ENCODE measurements around the gene MICU1. TPM values are rescaled to one million over a fixed set of nuclear protein-coding genes. Genes with fewer than 3 reads are reported as not detected.
A peak's percentile ranks its signal among the peaks of the same experiment; 100 is the strongest.
"Not testable (repeated sequence)": the region's sequence is repeated elsewhere in the genome, so short reads cannot be mapped to it uniquely, and the experiment has no call there.

MICU1 gene
- total RNA-seq, 1 donor from 2014 or later, result 43.7 TPM

DNA sequence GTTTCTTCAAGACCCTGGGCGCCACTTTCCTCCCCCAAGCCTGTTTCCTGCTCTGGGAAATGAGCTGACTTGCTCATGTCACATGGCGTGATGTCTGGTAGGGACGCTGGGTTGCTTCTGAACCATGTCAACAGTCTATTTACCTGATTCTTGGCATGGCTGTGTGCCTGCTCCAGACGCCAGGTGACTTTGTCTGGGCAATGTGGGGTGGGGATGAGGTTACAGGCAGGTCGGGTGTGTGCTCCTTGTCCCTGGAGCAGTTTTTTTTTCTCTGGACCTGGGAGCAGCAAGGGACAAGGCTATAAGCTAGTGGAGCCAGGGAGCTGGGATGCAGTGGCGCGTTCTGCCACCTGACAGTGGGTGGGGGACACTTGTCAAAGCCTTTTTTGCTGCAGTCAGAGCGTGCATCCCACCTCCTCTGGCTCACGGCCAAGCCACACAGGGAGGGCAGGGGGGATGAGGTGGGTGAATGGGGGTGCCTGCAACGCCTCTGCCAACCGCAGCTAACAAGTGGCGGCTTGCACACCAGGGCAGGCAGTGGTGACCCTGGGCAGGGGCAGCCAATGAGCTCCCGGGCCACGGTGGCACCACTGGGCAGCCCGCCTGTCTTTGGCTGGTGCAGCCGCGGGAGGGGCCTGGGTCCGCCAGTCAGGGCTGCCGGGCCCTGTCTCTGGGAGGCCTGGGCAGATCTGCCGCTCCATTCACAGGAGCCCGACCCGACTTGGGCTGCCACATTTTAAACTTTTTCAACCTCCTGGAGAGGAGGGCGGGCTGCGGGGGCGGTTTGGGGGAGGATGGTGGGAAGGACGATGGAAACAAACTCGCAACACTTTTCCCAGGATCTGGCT, 294.1 kb downstream of the MICU1 start:
- DNase-seq (ENCODE audit: low spot score), result peak; percentile 95

DNA sequence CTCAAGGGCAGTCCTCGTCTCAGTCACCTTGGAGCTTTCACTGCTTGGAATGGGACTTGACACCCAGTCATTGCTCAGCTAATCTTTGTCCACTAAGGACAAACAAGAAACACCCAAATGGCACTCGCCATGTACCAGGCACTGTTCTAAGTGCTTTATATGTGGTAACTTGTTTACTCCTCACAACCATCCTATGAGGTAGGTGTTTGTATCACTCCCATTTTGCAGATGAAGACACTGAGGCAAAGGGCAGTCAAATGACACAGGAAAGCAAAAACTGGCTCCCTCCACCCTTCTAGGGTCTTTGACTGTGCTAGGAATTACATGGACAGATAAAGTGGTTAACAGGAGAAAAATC, 295.8 kb downstream of the MICU1 start:
- DNase-seq (ENCODE audit: low spot score), result no peak

DNA sequence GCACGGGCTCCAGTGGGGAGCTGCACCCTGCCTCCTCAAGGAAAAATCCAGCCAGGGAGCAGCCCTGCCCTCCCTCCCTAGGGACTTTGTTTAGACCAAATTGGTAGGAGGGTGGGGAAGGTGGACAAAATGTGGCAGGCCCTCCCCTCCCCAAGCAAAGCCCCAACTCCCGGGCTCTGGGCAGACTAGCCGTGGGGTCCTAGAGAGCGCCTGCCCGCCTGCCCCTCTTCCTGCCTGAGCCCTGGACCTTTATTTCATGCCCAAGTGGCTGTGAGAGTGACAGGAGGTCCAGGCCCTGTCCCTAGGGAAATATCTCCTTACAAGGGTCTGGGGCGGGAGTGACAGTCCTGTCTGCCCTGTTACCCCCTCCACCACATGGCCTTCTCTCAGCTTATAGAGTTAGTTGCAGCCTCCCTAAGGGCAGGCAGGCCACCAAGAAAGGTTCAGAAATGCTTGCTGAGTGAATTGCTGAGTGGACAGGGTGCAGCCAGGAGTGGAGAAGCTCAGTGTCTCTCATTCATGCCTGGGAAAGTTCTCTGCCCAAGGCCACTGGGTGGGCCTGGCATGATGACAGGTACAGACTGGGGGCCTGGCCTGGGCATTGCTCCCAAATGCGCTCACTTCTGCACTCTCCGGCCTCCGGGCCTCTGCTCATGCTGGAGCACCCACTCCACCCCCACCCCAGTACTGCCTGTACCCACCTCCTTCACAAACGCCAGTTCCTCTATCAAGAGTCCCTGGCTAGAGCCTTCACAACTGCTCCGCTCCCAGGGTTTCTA, 296.4 kb downstream of the MICU1 start:
- no peak for DNase-seq (ENCODE audit: low spot score)

DNA sequence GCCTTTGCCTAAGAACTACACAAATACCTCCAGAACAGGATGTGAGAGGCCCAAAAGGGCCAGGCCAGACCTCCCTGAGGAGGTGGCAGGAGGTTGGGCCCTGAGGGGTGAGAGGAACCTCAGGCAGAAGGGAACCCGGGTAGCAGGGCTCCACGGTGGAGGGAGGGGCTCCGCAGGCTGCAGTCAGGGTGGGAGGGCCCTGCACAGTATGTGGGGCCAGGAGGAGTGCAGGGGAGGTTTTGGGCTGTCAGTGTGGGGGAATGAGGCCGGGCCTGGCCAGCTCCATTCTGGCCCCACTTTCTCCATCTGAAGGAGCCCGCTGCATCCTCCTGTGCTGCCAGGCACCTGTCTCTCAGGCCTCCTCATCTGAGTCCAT, 297.1 kb downstream of the MICU1 start:
- DNase-seq (ENCODE audit: low spot score), result no peak

DNA sequence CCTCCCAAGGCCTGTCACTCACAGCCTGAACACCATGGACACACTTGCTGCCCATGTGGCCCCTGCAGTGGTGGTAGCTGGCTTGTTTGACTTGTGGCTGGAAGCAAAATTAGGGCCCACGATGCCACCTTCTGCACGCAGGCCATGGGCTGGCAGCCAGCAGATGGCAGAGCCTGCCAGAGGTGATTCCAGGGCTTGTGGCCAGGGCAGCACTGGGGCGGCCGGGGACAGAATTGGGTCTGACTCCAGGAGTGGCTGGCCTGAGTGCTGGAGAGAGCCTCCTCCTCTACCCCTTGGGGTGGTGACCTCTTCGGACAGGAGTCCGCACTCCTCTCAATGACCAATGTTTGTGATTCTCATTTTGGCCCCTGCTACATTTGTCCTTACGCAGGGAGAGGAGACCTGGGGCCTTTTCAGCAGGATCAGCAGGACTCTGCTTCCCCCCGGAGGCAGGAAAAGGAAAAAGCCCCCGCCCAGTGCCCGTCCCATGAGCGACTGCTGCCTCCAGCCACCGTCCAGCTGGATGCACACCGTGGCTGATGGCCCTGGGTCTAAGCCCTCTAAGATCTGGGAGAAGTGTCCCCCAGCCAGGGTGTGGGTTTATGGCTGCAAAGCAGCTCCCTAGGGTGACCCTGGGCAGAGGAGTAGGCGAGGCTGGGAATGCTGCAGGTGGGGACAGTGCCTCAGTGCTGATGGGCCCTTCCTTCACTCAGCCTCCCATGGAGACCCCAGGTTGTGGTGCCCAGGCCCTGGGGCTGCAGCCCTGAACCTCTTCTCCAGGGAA, 297.6 kb downstream of the MICU1 start:
- DNase-seq (ENCODE audit: low spot score), result no peak

DNA sequence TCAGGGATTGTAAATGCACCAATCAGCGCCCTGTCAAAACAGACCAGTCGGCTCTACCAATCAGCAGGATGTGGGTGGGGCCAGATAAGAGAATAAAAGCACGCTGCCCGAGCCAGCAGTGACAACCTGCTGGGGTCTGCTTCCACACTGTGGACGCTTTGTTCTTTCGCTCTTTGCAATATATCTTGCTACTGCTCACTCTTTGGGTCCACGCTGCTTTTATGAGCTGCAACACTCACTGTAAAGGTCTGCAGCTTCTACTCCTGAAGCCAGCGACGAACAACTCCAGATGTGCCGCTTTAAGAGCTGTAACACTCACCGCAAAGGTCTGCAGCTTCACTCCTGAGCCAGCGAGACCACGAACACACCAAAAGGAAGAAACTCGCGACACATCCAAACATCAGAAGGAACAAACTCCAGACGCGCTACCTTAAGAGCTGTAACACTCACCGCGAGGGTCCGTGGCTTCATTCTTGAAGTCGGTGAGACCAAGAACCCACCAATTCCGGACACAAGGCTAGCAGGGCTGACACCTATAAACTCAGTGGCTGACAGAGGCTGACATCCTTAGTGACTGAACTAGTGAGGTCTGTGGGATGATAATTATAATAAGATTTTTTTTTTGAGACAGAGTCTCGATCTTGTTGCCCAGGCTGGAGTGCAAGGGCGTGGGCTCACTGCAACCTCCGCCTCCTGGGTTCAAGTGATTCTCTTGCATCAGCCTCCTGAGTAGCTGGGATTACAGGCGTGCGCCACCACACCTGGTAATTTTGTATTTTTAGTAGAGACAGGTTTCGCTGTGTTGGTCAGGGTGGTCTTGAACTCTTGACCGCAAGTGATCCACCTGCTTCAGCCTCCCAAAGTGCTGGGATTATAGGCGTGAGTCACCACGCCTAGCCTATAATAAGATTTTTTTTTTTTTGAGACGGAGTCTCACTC, 298.9 kb downstream of the MICU1 start:
- not testable (repeated sequence) for DNase-seq (ENCODE audit: low spot score)

DNA sequence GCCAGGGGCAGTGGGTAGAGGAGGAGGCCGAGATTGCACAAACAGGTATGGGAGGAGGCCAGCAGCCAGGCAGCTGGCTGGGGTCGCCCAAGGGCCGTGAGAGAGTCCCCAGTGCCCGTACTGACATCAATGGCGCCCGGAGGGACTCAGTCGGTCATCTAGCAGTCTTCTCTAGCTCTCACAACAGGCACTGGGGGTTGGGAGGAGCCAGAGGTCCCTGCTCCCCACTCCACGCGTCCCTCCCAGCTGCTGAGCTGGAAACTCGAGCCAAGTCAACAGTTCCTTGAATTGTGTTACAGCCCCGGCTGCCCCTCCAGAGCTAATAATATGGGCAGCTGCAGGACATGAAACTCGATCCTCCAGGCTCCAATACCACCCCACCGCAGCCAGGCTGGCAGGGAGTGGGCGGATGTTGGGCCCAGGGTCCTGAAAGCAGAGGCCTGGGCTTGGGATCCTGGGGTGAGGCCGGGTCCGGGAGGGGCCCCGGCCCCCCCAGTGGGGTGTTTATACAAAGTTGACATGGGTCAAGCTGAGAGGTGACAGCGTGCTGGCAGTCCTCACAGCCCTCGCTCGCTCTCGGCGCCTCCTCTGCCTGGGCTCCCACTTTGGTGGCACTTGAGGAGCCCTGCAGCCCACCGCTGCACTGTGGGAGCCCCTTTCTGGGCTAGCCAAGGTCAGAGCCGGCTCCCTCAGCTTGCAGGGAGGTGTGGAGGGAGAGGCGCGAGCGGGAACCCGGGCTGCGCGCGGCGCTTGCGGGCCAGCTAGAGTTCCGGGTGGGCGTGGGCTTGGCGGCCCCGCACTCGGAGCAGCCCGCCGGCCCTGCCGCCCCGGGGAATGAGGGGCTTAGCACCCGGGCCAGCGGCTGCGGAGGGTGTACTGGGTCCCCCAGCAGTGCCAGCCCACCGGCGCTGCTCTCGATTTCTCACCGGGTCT, 300.4 kb downstream of the MICU1 start:
- DNase-seq (ENCODE audit: low spot score), result not testable (repeated sequence)

DNA sequence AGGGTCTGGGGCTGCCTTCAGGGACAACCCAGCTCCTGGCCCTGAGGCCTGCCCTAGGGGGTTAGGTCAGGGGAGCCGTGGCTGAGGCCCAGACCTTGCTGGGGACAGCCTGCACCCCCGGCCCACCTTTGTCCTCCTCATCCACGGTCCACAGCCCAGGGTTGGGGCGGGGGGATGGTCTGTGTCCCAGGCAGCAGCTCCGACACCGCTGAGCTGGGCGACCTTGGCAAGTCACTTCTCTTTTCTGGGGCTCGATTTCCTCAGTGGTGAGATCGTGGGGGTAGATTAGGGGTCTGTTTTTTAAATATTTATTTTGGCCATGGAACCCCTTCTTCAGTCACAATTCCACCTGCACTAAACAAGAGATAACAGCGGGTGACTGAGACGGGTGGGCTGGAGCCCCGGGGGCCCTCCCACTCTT, 302.1 kb downstream of the MICU1 start:
- no peak for DNase-seq (ENCODE audit: low spot score)

DNA sequence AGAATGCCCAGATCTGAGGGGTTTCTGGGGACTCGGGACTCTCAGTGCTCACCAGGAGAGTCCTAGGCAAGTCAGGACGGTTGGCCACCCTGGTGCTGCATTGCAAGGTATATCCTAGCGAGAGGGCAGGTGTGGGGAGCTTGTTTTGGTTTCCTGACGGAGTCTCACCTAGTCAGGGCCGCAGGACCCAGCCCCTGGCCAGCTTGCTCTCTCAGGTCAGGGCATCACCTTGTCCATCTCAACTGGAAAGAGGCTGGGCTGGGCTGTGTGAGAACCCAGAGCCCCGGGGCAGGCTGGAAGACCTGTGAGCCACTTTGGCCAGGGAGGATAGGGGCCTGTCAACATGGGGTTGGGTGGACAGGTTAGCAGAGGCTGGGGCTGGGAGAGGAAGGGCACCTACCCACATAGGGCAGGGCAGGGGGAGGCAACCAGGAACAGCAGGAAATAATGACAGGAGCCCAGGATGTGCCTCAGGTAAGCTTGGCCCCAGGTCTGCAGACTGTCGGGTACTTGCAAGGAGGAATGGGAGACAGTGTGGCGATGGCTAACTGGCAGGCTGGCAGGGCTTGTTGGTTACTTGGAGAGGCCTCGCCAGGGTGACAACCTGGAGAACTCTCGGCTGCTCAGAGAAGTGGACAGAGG, 302.6 kb downstream of the MICU1 start:
- DNase-seq (ENCODE audit: low spot score), result no peak

DNA sequence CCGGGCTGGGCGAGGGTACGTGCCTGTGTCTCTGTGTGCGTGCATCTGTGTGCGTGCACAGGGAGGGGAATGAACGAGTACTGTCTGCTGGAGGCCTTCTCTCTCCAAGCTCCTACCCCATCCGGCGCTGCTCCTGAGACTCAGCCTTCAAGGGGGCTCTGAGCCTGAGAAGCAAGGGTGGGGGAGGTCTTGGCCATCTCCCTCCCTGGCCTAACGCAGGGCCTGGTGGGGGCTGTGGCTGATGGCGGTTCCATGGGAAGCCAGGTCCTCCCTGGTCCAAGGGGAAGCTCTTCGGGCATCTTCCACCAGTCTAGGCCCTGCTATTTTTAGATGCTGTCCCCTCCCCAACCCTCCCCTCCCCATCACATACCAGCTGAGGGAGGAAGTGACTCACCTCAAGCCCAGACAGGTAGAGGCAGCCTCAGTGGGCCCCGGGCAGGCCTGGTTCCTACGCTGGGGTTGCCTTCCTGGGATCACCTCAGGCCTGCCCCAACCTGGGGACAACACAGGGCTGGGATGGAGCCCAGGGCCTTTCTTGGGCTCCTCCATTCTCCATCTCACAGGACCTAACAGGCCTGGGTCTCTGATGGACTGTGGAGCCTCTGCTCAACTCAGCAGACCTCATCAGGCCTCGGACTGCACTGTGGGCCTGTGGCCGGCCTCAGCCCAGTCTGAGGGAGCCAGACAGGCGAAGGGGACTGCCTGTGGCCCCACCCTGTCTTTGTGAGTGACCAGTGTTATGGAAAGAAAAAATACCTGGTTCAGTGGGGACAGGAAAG, 303.4 kb downstream of the MICU1 start:
- no peak for DNase-seq (ENCODE audit: low spot score)

DNA sequence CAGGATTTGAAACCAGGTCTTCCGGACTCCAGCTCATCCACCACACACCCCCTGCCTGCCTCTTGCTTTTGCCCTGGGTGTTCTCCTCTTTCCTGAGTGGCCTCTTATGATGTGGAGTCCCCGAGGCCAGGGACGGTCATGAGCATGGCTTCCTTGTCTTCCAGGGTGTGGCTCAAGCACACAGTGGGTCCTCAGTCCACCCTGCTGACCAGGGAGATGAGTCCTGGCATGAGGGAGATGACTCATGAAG, 303.9 kb downstream of the MICU1 start:
- no peak for DNase-seq (ENCODE audit: low spot score)

DNA sequence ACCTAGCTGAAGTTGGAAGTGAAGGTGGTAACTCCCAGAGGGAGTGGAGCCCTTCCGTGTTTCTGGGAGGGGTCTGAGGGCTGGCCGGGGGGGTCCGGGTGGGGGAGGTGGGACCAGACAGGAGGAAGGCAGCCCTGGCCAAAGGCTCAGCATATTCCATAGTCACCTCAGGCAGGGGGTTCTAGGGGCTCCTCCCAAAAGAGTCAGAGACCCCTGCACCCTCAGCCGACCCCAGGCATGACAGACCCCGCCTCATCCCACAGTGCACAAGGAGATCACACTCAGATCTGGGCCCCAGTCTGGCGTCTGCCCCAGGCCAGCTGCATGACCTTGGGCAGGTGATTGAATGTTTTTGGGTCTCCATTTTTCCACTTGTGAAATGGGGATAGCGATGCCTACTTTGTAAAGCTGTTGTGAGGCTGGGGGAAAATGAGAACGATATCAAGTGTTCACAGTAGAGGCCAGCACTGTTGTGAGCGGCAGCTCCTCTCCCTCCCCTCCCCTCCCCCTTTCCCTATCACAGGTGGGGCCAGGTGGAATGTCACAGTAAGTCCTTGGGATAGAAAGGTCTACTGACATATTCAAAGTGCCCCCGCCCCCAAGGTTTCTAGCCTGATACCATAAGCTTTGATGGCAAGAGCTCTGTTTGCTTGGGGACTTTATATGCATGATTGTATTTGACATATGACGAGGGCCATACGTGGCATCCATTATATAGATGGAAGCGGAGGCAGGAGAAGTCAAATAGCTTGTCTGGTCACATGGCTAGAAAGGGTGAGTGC, 304.4 kb downstream of the MICU1 start:
- DNase-seq (ENCODE audit: low spot score), result no peak

DNA sequence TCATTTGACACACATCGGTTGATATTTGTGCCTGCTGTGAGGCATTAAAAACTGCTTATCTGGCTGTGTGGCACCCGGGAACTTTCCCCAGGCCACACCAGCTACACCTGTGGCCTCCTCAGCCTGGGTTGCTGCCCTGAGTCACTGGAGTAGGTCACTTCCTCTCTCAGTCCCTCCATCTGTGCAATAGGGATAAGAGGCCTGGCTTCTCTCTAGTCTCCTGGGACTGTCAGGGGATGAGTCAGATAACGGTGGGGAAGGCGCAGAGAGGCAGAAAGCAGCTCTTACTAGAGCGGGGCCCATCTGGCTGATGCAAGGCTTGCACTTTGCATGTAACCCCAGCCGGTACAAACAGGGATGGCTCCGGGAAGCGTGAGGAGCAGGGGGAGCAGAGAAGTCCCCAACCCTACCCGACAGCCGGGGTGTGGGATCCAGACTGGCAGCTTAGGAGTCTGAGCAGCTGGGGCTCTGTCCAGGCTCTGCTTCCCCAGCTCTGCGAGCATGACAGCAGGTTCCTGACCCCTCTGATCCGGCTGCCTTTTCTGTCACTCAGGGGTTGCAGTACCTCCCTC, 305.1 kb downstream of the MICU1 start:
- no peak for DNase-seq (ENCODE audit: low spot score)

DNA sequence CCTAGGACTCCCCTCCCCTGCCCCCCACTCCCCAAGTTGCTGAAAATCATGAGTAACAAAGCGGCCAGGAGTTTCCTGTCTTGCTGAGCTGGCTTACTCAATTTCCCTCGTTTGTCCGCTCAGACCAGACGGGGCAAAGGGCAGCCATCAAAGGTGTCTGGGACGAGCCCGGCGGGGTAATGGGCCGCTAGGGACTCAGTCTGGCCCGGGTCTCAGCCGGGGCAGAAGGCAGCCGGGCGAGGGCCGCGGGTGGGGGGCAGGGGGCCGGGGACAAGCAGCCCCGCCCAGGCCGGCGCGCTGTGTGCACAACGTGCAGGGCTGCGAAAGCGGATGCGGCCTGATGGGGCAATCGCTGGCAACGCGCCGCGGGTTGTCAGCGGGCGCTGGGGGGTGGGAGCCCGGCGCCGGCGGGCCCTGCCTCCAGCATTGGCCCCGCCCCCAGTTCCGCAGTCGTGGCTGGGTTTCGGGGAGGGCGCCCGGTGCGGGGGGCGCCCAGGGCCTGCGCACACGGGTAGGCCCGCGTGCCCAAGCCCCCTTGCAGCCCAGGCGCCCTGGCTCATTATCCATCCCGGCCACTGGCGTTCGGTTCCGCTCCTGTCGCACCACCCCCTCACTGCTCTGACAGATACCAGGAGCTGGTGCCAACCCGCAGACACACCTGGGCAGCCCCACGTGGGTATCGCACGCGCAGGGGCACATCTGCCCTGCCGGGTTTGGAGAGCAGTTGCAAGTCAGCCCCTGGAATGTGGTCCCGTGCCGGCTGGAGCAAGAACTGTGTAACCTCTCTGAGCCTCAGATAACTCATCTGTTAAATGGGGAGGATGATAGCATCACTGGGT, 306.2 kb downstream of the MICU1 start:
- DNase-seq (ENCODE audit: low spot score), result peak; percentile 99

DNA sequence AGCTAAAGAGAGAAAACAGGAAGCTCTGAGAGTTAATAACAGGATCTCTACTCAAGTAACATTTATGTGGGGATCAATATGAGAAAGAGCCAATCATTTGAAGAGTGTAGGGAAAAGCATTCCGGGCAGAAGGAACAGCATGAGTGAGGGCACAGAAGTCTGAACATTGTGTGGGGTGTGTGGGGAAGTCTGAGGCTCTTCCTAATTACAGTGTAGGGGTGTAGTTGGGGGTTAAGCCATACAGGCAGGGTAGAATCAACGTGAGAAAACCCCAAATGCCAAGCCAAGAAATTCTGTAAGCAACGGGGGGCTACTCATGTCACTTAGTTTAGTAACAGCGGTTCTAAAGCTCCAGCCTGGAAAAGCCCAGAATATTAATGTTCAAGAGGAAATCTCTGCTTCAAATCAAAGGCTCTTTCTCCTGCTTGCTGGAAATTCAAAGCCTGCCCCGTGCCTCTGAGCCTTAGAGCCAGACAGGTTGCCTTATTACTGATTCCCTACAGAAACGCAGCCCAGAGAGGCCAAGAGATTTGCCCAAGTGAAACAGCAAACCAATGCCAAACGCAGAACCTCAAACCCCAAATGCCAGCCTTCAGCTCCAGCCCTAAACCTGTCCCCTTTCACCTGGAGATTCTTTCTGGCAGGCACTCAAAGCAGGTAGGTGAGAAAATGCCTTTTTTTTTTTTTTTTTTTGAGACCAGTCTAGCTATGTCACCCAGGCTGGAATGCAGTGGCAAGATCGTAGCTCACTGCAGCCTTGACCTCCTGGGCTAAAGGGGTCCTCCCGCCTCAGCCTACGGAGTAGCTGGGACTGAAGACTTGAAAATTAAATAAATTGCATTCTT, 307.2 kb downstream of the MICU1 start:
- no peak for DNase-seq (ENCODE audit: low spot score)
